CD4-positive, alpha-beta T cell treated with Interleukin-4 for 1 hour (primary cell): ENCODE data around the gene SCAMP4.
A peak's percentile ranks its signal among the peaks of the same experiment; 100 is the strongest.

Experiments
- DNase-seq, 2 donors: peaks; one replicate each; pipeline ENCODE4 v3.0.0-alpha.2; 2020 to 2022

SCAMP4 gene

GRCh38 chr19:1917146-1917545, 11.9 kb downstream of the SCAMP4 start:
- DNase-seq, result no peak

- DNase-seq, result no peak
Observed at GRCh38 chr19:1917926-1918325, 12.7 kb downstream of the SCAMP4 start.

GRCh38 chr19:1918975-1919374, 13.8 kb downstream of the SCAMP4 start:
- DNase-seq, result no peak

- no peak for DNase-seq
Observed at GRCh38 chr19:1920644-1921043, 15.4 kb downstream of the SCAMP4 start.

- DNase-seq, result no peak
Observed at GRCh38 chr19:1921326-1921725, 16.1 kb downstream of the SCAMP4 start.

- no peak for DNase-seq
Observed at GRCh38 chr19:1921825-1922224, 16.6 kb downstream of the SCAMP4 start.

- no peak for DNase-seq
Observed at GRCh38 chr19:1922803-1923202, 17.6 kb downstream of the SCAMP4 start.

- DNase-seq, result peak; percentile 50 to 53
Observed at GRCh38 chr19:1923319-1923718, 18.1 kb downstream of the SCAMP4 start.

GRCh38 chr19:1924320-1924961, 19.2 kb downstream of the SCAMP4 start:
- DNase-seq, result no peak

GRCh38 chr19:1925544-1925943, 20.3 kb downstream of the SCAMP4 start:
- DNase-seq, result no peak

GRCh38 chr19:1929021-1929742, 24.0 kb downstream of the SCAMP4 start:
- DNase-seq, result peak; percentile 82 to 83

- DNase-seq, result no peak
Observed at GRCh38 chr19:1931445-1931844, 26.2 kb downstream of the SCAMP4 start.

- no peak for DNase-seq
Observed at GRCh38 chr19:1932395-1932794, 27.2 kb downstream of the SCAMP4 start.

- peak in 1 of 2 donors; percentile 46 for DNase-seq
Observed at GRCh38 chr19:1933244-1933643, 28.0 kb downstream of the SCAMP4 start.

GRCh38 chr19:1933942-1934341, 28.7 kb downstream of the SCAMP4 start:
- no peak for DNase-seq

GRCh38 chr19:1935484-1936208, 30.4 kb downstream of the SCAMP4 start:
- peak; percentile 29 to 56 for DNase-seq

- no peak for DNase-seq
Observed at GRCh38 chr19:1936430-1936829, 31.2 kb downstream of the SCAMP4 start.

GRCh38 chr19:1936916-1937610, 31.9 kb downstream of the SCAMP4 start:
- DNase-seq, result no peak

GRCh38 chr19:1938071-1938470, 32.9 kb downstream of the SCAMP4 start:
- no peak for DNase-seq

GRCh38 chr19:1941146-1942077, 36.2 kb downstream of the SCAMP4 start, which contains the start of gene CSNK1G2:
Gene CSNK1G2 (plus strand): TSS chr19:1941172. CDS start chr19:1969773, 28,601 bp downstream.
- DNase-seq, result no peak

- DNase-seq, result peak; percentile 87 to 88
Observed at GRCh38 chr19:1942078-1942933, 37.1 kb downstream of the SCAMP4 start.
